Mesothelial cell of epicardium (in vitro differentiated cells): ENCODE results near the gene ATXN7L2. TPM values are rescaled to one million over a fixed set of nuclear protein-coding genes. Genes with fewer than 3 reads are reported as not detected.

Source experiments
- DNase-seq, 2 experiments: peaks; one replicate each; pipeline ENCODE4 v3.0.0; 2021; ENCODE audit warnings: low spot score in 2 of 2; ENCODE audit not compliant: unreplicated experiment in 2 of 2
- H3K27ac Mint-ChIP-seq: 2 replicates; pipeline ENCODE4 v1.8.0; 2021; ENCODE audit warnings: mixed read lengths
- H3K27me3 Mint-ChIP-seq: 2 replicates; pipeline ENCODE4 v1.8.0; 2021; ENCODE audit warnings: low read depth, mixed read lengths
- H3K36me3 Mint-ChIP-seq: 2 replicates; pipeline ENCODE4 v1.8.0; 2021; ENCODE audit warnings: mixed read lengths
- H3K4me1 Mint-ChIP-seq: 2 replicates; pipeline ENCODE4 v1.8.0; 2021; ENCODE audit warnings: mixed read lengths
- H3K4me3 Mint-ChIP-seq: 2 replicates; pipeline ENCODE4 v1.8.0; 2021; ENCODE audit warnings: mild to moderate bottlenecking, moderate library complexity, mixed read lengths
- H3K9me3 Mint-ChIP-seq: 2 replicates; pipeline ENCODE4 v1.8.0; 2021; ENCODE audit warnings: mixed read lengths
- CTCF ChIP-seq: fragments of 200-600 bp; sonication (generic); IDR thresholded peaks from one replicate; pipeline ENCODE4 v1.5.0; 2021; ENCODE audit warnings: antibody characterized with exemption; ENCODE audit not compliant: unreplicated experiment
- total RNA-seq: library from RNA; stranded (reverse); gene quantifications from 3 replicates; pipeline ENCODE4 v1.2.1, GENCODE V29; 2021

Gene ATXN7L2
- total RNA-seq, 1 donor from 2014 or later, result 13.8 TPM

- peaks cover 5% of the 10 kb centered on the region for H3K4me1 Mint-ChIP-seq
- H3K9me3 Mint-ChIP-seq, result no peaks in the 10 kb centered on the region
- peaks cover 27% of the 10 kb centered on the region for H3K27me3 Mint-ChIP-seq
- H3K36me3 Mint-ChIP-seq, result no peaks in the 10 kb centered on the region
- TF ChIP-seq CTCF, result no peak
- DNase-seq, result no peak
- H3K27ac Mint-ChIP-seq, result no peak overlapping the region
- H3K4me3 Mint-ChIP-seq, result no peak overlapping the region
Measured at GRCh38 chr1:109528712-109529111, 45.0 kb downstream of the ATXN7L2 start.

- no peaks in the 10 kb centered on the region for H3K9me3 Mint-ChIP-seq
- DNase-seq, result no peak
- H3K36me3 Mint-ChIP-seq, result no peaks in the 10 kb centered on the region
- H3K4me1 Mint-ChIP-seq, result peaks cover 5% of the 10 kb centered on the region
- H3K27me3 Mint-ChIP-seq, result peaks cover 27% of the 10 kb centered on the region
- no peak for TF ChIP-seq CTCF
- H3K27ac Mint-ChIP-seq, result no peak overlapping the region
- no peak overlapping the region for H3K4me3 Mint-ChIP-seq
Measured at GRCh38 chr1:109529881-109530456, 46.3 kb downstream of the ATXN7L2 start.

- Mint-ChIP-seq H3K36me3 (no peaks in the 10 kb centered on the region), H3K4me3 (no peak overlapping the region), H3K4me1 (peaks cover 5% of the 10 kb centered on the region), H3K9me3 (no peaks in the 10 kb centered on the region), H3K27me3 (peaks cover 25% of the 10 kb centered on the region), H3K27ac (no peak overlapping the region)
- DNase-seq, result no peak
- no peak for TF ChIP-seq CTCF
Measured at GRCh38 chr1:109530457-109531087, 46.9 kb downstream of the ATXN7L2 start.

- peaks cover 17% of the 10 kb centered on the region for H3K27me3 Mint-ChIP-seq
- H3K9me3 Mint-ChIP-seq, result no peaks in the 10 kb centered on the region
- TF ChIP-seq CTCF, result no peak
- no peak for DNase-seq
- peaks cover 5% of the 10 kb centered on the region for H3K4me1 Mint-ChIP-seq
- H3K27ac Mint-ChIP-seq, result no peak overlapping the region
- H3K36me3 Mint-ChIP-seq, result no peaks in the 10 kb centered on the region
- H3K4me3 Mint-ChIP-seq, result no peak overlapping the region
Measured at GRCh38 chr1:109531380-109531779, 47.7 kb downstream of the ATXN7L2 start.

- H3K27me3 Mint-ChIP-seq, result peaks cover 14% of the 10 kb centered on the region
- no peak overlapping the region for H3K4me3 Mint-ChIP-seq
- H3K4me1 Mint-ChIP-seq, result peaks cover 5% of the 10 kb centered on the region
- no peak overlapping the region for H3K27ac Mint-ChIP-seq
- H3K36me3 Mint-ChIP-seq, result no peaks in the 10 kb centered on the region
- DNase-seq, result no peak
- no peak for TF ChIP-seq CTCF
- H3K9me3 Mint-ChIP-seq, result no peaks in the 10 kb centered on the region
Measured at GRCh38 chr1:109531826-109532364, 48.2 kb downstream of the ATXN7L2 start.
